ENCODE data around the gene CYB5R3. TPM values are rescaled to one million over a fixed set of nuclear protein-coding genes. Genes with fewer than 3 reads are reported as not detected.
"Not testable (repeated sequence)": the region's sequence is repeated elsewhere in the genome, so short reads cannot be mapped to it uniquely, and the experiment has no call there.

The CYB5R3 gene
- total RNA-seq, 1 experiment from 2014 or later = 104 TPM

- Mint-ChIP-seq H3K4me3 (ENCODE audit: unreplicated experiment) (no peak overlapping the region), H3K36me3 (ENCODE audit: insufficient read depth, unreplicated experiment) (peaks cover 75% of the 10 kb centered on the region), H3K4me1 (ENCODE audit: insufficient read depth, unreplicated experiment) (peaks cover 5% of the 10 kb centered on the region), H3K27me3 (ENCODE audit: insufficient read depth, unreplicated experiment) (no peaks in the 10 kb centered on the region), H3K9me3 (ENCODE audit: unreplicated experiment) (no peaks in the 10 kb centered on the region), H3K27ac (ENCODE audit: low read depth, unreplicated experiment) (no peak overlapping the region)
- CTCF ChIA-PET = no interaction called here
- POLR2A ChIA-PET = interaction anchor here (0.8 to 2.0 kb wide), 3 partner anchors 9 to 38 kb away, joined by 3 to 13 read pairs (median 6); partner anchors contain the start of gene POLDIP3
- DNase-seq (ENCODE audit: unreplicated experiment) = no peak
- no peak for TF ChIP-seq CTCF (IDR thresholded peaks at IDR 0.05; ENCODE audit: unreplicated experiment)
- no TSS peak for BruUV-seq (replicated peaks)
- intact Hi-C loops (cut with micrococcal nuclease) = no loop called here
These were observed 66.2 kb downstream of the CYB5R3 start for GRCh38 chr22:42582987-42583386.

GRCh38 chr22:42581762-42582716, 67.2 kb downstream of the CYB5R3 start:
- Mint-ChIP-seq H3K9me3 (ENCODE audit: unreplicated experiment) (no peaks in the 10 kb centered on the region), H3K27ac (ENCODE audit: low read depth, unreplicated experiment) (peak overlapping the region; percentile 77), H3K27me3 (ENCODE audit: insufficient read depth, unreplicated experiment) (no peaks in the 10 kb centered on the region), H3K4me3 (ENCODE audit: unreplicated experiment) (peak overlapping the region; percentile 91), H3K4me1 (ENCODE audit: insufficient read depth, unreplicated experiment) (peaks cover 5% of the 10 kb centered on the region), H3K36me3 (ENCODE audit: insufficient read depth, unreplicated experiment) (peaks cover 75% of the 10 kb centered on the region)
- ChIA-PET CTCF (no interaction called here), POLR2A (interaction anchor here (1.0 to 2.0 kb wide), 4 partner anchors 13 to 39 kb away, joined by 4 to 13 read pairs (median 6); partner anchors contain the start of gene POLDIP3)
- intact Hi-C loops (cut with micrococcal nuclease) = no loop called here
- peak; percentile 67 for DNase-seq (ENCODE audit: unreplicated experiment)
- TF ChIP-seq CTCF (IDR thresholded peaks at IDR 0.05; ENCODE audit: unreplicated experiment) = no peak
- no TSS peak for BruUV-seq (replicated peaks)

DNA sequence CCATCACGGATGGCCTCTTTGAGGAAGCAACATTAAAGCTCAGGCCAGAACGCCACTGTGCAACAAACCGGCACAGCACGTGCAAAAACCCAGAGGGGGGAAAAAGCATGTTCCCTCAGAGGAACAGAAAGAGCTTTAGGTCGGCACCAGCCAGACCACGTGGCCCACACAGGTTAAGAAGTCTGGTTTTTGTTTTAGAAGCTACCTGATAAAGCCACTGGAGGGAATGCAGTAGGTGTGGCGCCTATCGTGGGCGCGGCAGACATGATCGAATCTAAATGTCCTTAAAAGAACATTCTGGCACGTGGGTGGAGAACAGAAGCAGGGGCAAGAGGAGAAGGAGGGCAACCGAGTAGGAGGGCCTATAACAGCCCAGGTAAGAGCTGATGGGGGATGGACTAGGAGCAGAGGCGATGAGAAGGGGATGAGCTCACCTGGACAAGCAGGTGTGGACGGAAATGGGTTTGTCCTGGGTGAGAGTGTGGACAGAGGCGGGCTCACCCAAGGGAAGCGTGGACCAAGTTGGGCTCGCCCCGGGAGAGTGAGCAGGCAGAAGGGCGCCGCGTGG, 67.9 kb downstream of the CYB5R3 start:
- DNase-seq (ENCODE audit: unreplicated experiment); BruUV-seq (replicated peaks); H3K27me3 Mint-ChIP-seq (ENCODE audit: insufficient read depth, unreplicated experiment); H3K4me1 Mint-ChIP-seq (ENCODE audit: insufficient read depth, unreplicated experiment); CTCF ChIA-PET; H3K9me3 Mint-ChIP-seq (ENCODE audit: unreplicated experiment); intact Hi-C loops (cut with micrococcal nuclease): not testable (repeated sequence)
- POLR2A ChIA-PET = interaction anchor here (1.0 to 2.0 kb wide), 4 partner anchors 13 to 40 kb away, joined by 4 to 13 read pairs (median 6); partner anchors contain the start of gene POLDIP3
- Mint-ChIP-seq H3K27ac (ENCODE audit: low read depth, unreplicated experiment) (peak overlapping the region; percentile 77), H3K4me3 (ENCODE audit: unreplicated experiment) (peak overlapping the region; percentile 91), H3K36me3 (ENCODE audit: insufficient read depth, unreplicated experiment) (peaks cover 68% of the 10 kb centered on the region)

GRCh38 chr22:42580040-42580439, 69.2 kb downstream of the CYB5R3 start:
- H3K4me1 Mint-ChIP-seq (ENCODE audit: insufficient read depth, unreplicated experiment); CTCF ChIA-PET; POLR2A ChIA-PET; intact Hi-C loops (cut with micrococcal nuclease); H3K27me3 Mint-ChIP-seq (ENCODE audit: insufficient read depth, unreplicated experiment); H3K9me3 Mint-ChIP-seq (ENCODE audit: unreplicated experiment); H3K27ac Mint-ChIP-seq (ENCODE audit: low read depth, unreplicated experiment); H3K4me3 Mint-ChIP-seq (ENCODE audit: unreplicated experiment); DNase-seq (ENCODE audit: unreplicated experiment); BruUV-seq (replicated peaks): not testable (repeated sequence)
- H3K36me3 Mint-ChIP-seq (ENCODE audit: insufficient read depth, unreplicated experiment) = peaks cover 56% of the 10 kb centered on the region

All from MCF 10A (cell line).